BJ (cell line): Measurements from ENCODE around the gene SCYGR8. TPM values are rescaled to one million over a fixed set of nuclear protein-coding genes. Genes with fewer than 3 reads are reported as not detected.

ENCODE experiments used
- CTCF ChIA-PET: fragments of 350-600 bp; formaldehyde crosslinking; extraction: SDS; loops from one replicate; lab custom pipeline; 2021; ENCODE audit warnings: antibody characterized with exemption, inconsistent platforms; lab: Yijun Ruan, JAX
- POLR2A ChIA-PET: fragments of 300-600 bp; sonication (Branson Sonifier 250); formaldehyde crosslinking; extraction: SDS; loops from one replicate; lab custom pipeline; 2021; ENCODE audit warnings: antibody characterized with exemption; lab: Charles Lee
- DNase-seq: peaks from one replicate; pipeline ENCODE4 v3.0.0-alpha.2; 2011; ENCODE audit warnings: low read depth
- H3K27me3 ChIP-seq: 2 replicates; pipeline ENCODE4 v1.6.0; 2011; ENCODE audit warnings: low read length; ENCODE audit not compliant: control insufficient read depth, insufficient read depth
- H3K36me3 ChIP-seq: 2 replicates; pipeline ENCODE4 v1.5.1; 2011; ENCODE audit warnings: low read length; ENCODE audit not compliant: control insufficient read depth, insufficient read depth
- H3K4me3 ChIP-seq: 2 replicates; pipeline ENCODE4 v1.5.1; 2011; ENCODE audit warnings: low read depth, mild to moderate bottlenecking, control low read depth, low read length
- CTCF ChIP-seq: IDR thresholded peaks from 2 replicates; pipeline ENCODE4 v1.5.1; 2011; ENCODE audit warnings: low read depth, mild to moderate bottlenecking, control low read depth, inconsistent platforms, low read length, moderate library complexity; ENCODE audit not compliant: insufficient read depth
- polyA plus RNA-seq: library from polyadenylated mRNA; depleted of rRNA; stranded (reverse); fragments of >200 nt; gene quantifications from 2 replicates; pipeline ENCODE4 v1.2.3, GENCODE V29; 2011

The SCYGR8 gene
- polyA plus RNA-seq, 1 experiment: not detected

- POLR2A ChIA-PET: no interaction called here
- 0 out of 2 replicates have a peak, but pooled peaks cover 1% of the 10 kb centered on the region for H3K27me3 ChIP-seq
Observed at GRCh38 chr2:227781841-227782240, 36.1 kb downstream of the SCYGR8 start.

GRCh38 chr2:227782804-227783203 is 37.1 kb downstream of the SCYGR8 start:
- Histone ChIP-seq H3K4me3 (no peak overlapping the region), H3K27me3 (0 out of 2 replicates have a peak, but pooled peaks cover 1% of the 10 kb centered on the region), H3K36me3 (no peaks in the 10 kb centered on the region)
- no peak for DNase-seq
- ChIA-PET CTCF (no interaction called here), POLR2A (no interaction called here)
- TF ChIP-seq CTCF: no peak

More at GRCh38 chr2:227781841-227782240, 36.1 kb downstream of the SCYGR8 start:
- Histone ChIP-seq H3K4me3 (no peak overlapping the region), H3K36me3 (no peaks in the 10 kb centered on the region)
- CTCF ChIA-PET: interaction anchor here (0.6 to 1.9 kb wide), 2 partner anchors 15 to 16 kb away, joined by 3 to 5 read pairs; no protein-coding TSS in a partner anchor
- no peak for DNase-seq
- no peak for TF ChIP-seq CTCF

- DNase-seq: no peak
- Histone ChIP-seq H3K36me3 (no peaks in the 10 kb centered on the region), H3K27me3 (0 out of 2 replicates have a peak, but pooled peaks cover 1% of the 10 kb centered on the region), H3K4me3 (no peak overlapping the region)
- POLR2A ChIA-PET: no interaction called here
- CTCF ChIA-PET: no interaction called here
- TF ChIP-seq CTCF: no peak
Observed at GRCh38 chr2:227783404-227784138, 37.9 kb downstream of the SCYGR8 start.

GRCh38 chr2:227785293-227785692 is 39.6 kb downstream of the SCYGR8 start:
- no peak for TF ChIP-seq CTCF
- 0 out of 2 replicates have a peak, but pooled peaks cover 1% of the 10 kb centered on the region for H3K27me3 ChIP-seq
- DNase-seq: no peak
- H3K36me3 ChIP-seq: no peaks in the 10 kb centered on the region
- POLR2A ChIA-PET: no interaction called here
- CTCF ChIA-PET: no interaction called here
- H3K4me3 ChIP-seq: no peak overlapping the region

GRCh38 chr2:227788561-227789018 is 42.9 kb downstream of the SCYGR8 start:
- ChIA-PET POLR2A (no interaction called here), CTCF (no interaction called here)
- no peak for TF ChIP-seq CTCF
- no peak for DNase-seq
- H3K27me3 ChIP-seq: 0 out of 2 replicates have a peak, but pooled peaks cover 1% of the 10 kb centered on the region
- H3K36me3 ChIP-seq: no peaks in the 10 kb centered on the region
- H3K4me3 ChIP-seq: no peak overlapping the region
